SH-SY5Y (cell line): ENCODE data around the gene GPHN.

Source experiments
- GATA2 ChIP-seq: IDR thresholded peaks from 2 replicates; pipeline ENCODE4 v1.6.1; 2011; ENCODE audit warnings: mild to moderate bottlenecking, low read depth, low read length
- GATA3 ChIP-seq: IDR thresholded peaks from 2 replicates; pipeline ENCODE4 v1.6.1; 2011; ENCODE audit warnings: low read depth, mild to moderate bottlenecking, low read length, moderate library complexity

GRCh38 chr14:66752109-66752508, 244.2 kb downstream of the GPHN start:
- TF ChIP-seq GATA2 (no peak), GATA3 (no peak)
